Fibroblast of villous mesenchyme (primary cell): ENCODE data around the gene EIF2B2. TPM values are rescaled to one million over a fixed set of nuclear protein-coding genes. Genes with fewer than 3 reads are reported as not detected.

Experiments used
- DNase-seq: peaks from one replicate; pipeline ENCODE4 v3.0.0-alpha.2; 2010; ENCODE audit warnings: low read depth
- H3K4me3 ChIP-seq: 2 replicates; pipeline ENCODE4 v1.5.1; 2011; ENCODE audit warnings: low read depth, mild to moderate bottlenecking, low read length
- small RNA-seq: library from RNA; depleted of rRNA; stranded (forward); fragments of <200 nt; gene quantifications from one replicate; pipeline ENCODE3, GENCODE V24; 2012
- total RNA-seq: library from RNA; depleted of rRNA; stranded (reverse); fragments of >200 nt; gene quantifications from 2 replicates; pipeline ENCODE4 v1.2.3, GENCODE V29; 2012
- TF ChIP-seq, protein P1 (sequence below): IDR thresholded peaks from 2 replicates; pipeline ENCODE4 v1.5.1; 2012; ENCODE audit warnings: low read depth, mild to moderate bottlenecking, low read length; ENCODE audit not compliant: insufficient read depth

Gene EIF2B2
- total RNA-seq, 1 donor = 46.6 TPM

GRCh38 chr14:75053396-75054291 lies 50.9 kb downstream of the EIF2B2 start:
- TF ChIP-seq, protein P1, sequence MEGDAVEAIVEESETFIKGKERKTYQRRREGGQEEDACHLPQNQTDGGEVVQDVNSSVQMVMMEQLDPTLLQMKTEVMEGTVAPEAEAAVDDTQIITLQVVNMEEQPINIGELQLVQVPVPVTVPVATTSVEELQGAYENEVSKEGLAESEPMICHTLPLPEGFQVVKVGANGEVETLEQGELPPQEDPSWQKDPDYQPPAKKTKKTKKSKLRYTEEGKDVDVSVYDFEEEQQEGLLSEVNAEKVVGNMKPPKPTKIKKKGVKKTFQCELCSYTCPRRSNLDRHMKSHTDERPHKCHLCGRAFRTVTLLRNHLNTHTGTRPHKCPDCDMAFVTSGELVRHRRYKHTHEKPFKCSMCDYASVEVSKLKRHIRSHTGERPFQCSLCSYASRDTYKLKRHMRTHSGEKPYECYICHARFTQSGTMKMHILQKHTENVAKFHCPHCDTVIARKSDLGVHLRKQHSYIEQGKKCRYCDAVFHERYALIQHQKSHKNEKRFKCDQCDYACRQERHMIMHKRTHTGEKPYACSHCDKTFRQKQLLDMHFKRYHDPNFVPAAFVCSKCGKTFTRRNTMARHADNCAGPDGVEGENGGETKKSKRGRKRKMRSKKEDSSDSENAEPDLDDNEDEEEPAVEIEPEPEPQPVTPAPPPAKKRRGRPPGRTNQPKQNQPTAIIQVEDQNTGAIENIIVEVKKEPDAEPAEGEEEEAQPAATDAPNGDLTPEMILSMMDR = no peak
- no peak overlapping the region for H3K4me3 ChIP-seq
- DNase-seq = peak; percentile 84

GRCh38 chr14:75054421-75054820 lies 51.7 kb downstream of the EIF2B2 start:
- H3K4me3 ChIP-seq = no peak overlapping the region
- DNase-seq = no peak
- TF ChIP-seq, protein P1 = no peak

GRCh38 chr14:75059642-75060041 lies 56.9 kb downstream of the EIF2B2 start:
- no peak overlapping the region for H3K4me3 ChIP-seq
- TF ChIP-seq, protein P1 = no peak
- peak; percentile 73 for DNase-seq

DNA sequence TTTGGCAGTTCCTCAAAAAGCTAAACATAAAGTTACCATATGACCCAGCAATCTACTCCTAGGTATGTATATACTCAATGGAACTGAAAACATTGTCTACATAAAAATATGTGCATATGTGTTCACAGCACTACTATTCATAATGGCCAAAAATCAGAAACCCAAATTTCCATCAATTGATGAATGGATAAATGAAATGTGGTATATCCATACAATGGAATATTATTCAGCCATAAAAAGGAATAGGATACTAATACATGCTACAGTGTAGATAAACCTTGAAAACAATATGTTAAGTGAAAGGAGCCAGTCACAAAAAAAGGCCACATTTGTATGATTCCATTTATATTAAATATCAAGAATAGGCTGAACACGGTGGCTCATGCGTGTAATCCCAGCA lies 57.7 kb downstream of the EIF2B2 start:
- H3K4me3 ChIP-seq = no peak overlapping the region
- TF ChIP-seq, protein P1 = no peak
- DNase-seq = no peak

Small RNA genes within 50 kb of the gene (small RNA-seq; reads per million reads assigned to genes)
- gene RNU6-689P = not detected

Other genes starting within 250 kb of the EIF2B2 start
- 43.8 and 44.5 TPM in 2 replicates for gene YLPM1, start 239.6 kb upstream of the EIF2B2 start, total RNA-seq
- under 0.01 TPM in 1 of 2 replicates, not detected in the other for gene PROX2, start 126.8 kb upstream of the EIF2B2 start, total RNA-seq
- 61.5 and 62.6 TPM in 2 replicates for gene DLST, start 121.0 kb upstream of the EIF2B2 start, total RNA-seq
- gene RPS6KL1, start 79.7 kb upstream of the EIF2B2 start, total RNA-seq = 1.6 and 2.2 TPM in 2 replicates
- gene PGF, start 47.3 kb upstream of the EIF2B2 start, total RNA-seq = 0.64 and 0.86 TPM in 2 replicates
- gene MLH3, start 48.5 kb downstream of the EIF2B2 start, total RNA-seq = 21.6 and 25.9 TPM in 2 replicates
- 2.9 and 11.2 TPM in 2 replicates for gene ACYP1, start 61.1 kb downstream of the EIF2B2 start, total RNA-seq
- gene ZC2HC1C, start 66.7 kb downstream of the EIF2B2 start, total RNA-seq = 0.64 and 2.2 TPM in 2 replicates
- gene NEK9, start 124.1 kb downstream of the EIF2B2 start, total RNA-seq = 32.0 and 39.3 TPM in 2 replicates
- 215 and 279 TPM in 2 replicates for gene TMED10, start 173.7 kb downstream of the EIF2B2 start, total RNA-seq